Measurements from ENCODE around the gene BORCS5.

- TF ChIP-seq CTCF (conservative IDR thresholded peaks at IDR 0.05; ENCODE audit: low read depth in 2 of 2) (no peak), CREB1 (CRISPR knock-in tag; IDR thresholded peaks at IDR 0.05; ENCODE audit: low read depth) (no peak), EZH2 (IDR thresholded peaks at IDR 0.05; ENCODE audit: low read depth, unreplicated experiment) (no peak), POLR2AphosphoS5 (IDR thresholded peaks at IDR 0.05; ENCODE audit: low read depth) (no peak), STAT1 (IDR thresholded peaks at IDR 0.05; ENCODE audit: unreplicated experiment) (no peak), EZH2phosphoT487 (IDR thresholded peaks at IDR 0.05; ENCODE audit: unreplicated experiment) (no peak), ETS1 (IDR thresholded peaks at IDR 0.05) (no peak), ZNF331 (CRISPR knock-in tag; IDR thresholded peaks at IDR 0.05; ENCODE audit: low read depth) (no peak), ZNF114 (CRISPR knock-in tag; IDR thresholded peaks at IDR 0.05) (no peak)
- TF ChIP-seq, protein P1, sequence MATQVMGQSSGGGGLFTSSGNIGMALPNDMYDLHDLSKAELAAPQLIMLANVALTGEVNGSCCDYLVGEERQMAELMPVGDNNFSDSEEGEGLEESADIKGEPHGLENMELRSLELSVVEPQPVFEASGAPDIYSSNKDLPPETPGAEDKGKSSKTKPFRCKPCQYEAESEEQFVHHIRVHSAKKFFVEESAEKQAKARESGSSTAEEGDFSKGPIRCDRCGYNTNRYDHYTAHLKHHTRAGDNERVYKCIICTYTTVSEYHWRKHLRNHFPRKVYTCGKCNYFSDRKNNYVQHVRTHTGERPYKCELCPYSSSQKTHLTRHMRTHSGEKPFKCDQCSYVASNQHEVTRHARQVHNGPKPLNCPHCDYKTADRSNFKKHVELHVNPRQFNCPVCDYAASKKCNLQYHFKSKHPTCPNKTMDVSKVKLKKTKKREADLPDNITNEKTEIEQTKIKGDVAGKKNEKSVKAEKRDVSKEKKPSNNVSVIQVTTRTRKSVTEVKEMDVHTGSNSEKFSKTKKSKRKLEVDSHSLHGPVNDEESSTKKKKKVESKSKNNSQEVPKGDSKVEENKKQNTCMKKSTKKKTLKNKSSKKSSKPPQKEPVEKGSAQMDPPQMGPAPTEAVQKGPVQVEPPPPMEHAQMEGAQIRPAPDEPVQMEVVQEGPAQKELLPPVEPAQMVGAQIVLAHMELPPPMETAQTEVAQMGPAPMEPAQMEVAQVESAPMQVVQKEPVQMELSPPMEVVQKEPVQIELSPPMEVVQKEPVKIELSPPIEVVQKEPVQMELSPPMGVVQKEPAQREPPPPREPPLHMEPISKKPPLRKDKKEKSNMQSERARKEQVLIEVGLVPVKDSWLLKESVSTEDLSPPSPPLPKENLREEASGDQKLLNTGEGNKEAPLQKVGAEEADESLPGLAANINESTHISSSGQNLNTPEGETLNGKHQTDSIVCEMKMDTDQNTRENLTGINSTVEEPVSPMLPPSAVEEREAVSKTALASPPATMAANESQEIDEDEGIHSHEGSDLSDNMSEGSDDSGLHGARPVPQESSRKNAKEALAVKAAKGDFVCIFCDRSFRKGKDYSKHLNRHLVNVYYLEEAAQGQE (IDR thresholded peaks at IDR 0.05; ENCODE audit: unreplicated experiment) = no peak
Measured at GRCh38 chr12:12442548-12443071, 85.7 kb downstream of the BORCS5 start.
